NB4 (cell line): Measurements from ENCODE around the gene GABARAP.

ENCODE experiments used
- MYC ChIP-seq: IDR thresholded peaks from 2 replicates; pipeline ENCODE4 v1.6.1; 2011; ENCODE audit warnings: low read depth, low read length
- POLR2A ChIP-seq: IDR thresholded peaks from 2 replicates; pipeline ENCODE4 v1.6.1; 2011; ENCODE audit warnings: mild to moderate bottlenecking; ENCODE audit not compliant: insufficient read length; ENCODE audit errors: extremely low read depth
- TF ChIP-seq, protein P1 (sequence below): IDR thresholded peaks from one replicate; pipeline ENCODE4 v1.5.1; 2012; ENCODE audit warnings: low read depth, low read length

- TF ChIP-seq POLR2A: no peak
- TF ChIP-seq, protein P1, sequence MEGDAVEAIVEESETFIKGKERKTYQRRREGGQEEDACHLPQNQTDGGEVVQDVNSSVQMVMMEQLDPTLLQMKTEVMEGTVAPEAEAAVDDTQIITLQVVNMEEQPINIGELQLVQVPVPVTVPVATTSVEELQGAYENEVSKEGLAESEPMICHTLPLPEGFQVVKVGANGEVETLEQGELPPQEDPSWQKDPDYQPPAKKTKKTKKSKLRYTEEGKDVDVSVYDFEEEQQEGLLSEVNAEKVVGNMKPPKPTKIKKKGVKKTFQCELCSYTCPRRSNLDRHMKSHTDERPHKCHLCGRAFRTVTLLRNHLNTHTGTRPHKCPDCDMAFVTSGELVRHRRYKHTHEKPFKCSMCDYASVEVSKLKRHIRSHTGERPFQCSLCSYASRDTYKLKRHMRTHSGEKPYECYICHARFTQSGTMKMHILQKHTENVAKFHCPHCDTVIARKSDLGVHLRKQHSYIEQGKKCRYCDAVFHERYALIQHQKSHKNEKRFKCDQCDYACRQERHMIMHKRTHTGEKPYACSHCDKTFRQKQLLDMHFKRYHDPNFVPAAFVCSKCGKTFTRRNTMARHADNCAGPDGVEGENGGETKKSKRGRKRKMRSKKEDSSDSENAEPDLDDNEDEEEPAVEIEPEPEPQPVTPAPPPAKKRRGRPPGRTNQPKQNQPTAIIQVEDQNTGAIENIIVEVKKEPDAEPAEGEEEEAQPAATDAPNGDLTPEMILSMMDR: no peak
- TF ChIP-seq MYC: no peak
Observed at GRCh38 chr17:7290166-7290565, 47.9 kb upstream of the GABARAP start.
